Measurements from ENCODE around the gene OMP. TPM values are rescaled to one million over a fixed set of nuclear protein-coding genes. Genes with fewer than 3 reads are reported as not detected.
A peak's percentile ranks its signal among the peaks of the same experiment; 100 is the strongest.

The OMP gene
- total and polyA plus RNA-seq, 2 of the 4 experiments (the other 2 are of a cell fraction): 0.27 TPM; not detected in 1

GRCh38 chr11:77114089-77114463 is 11.4 kb downstream of the OMP start:
- Histone ChIP-seq H3K9ac (ENCODE audit: low read depth, low read length) (no peak overlapping the region), H3K27me3 (ENCODE audit: control insufficient read depth, insufficient read depth, low read length) (no peaks in the 10 kb centered on the region), H3K79me1 (ENCODE audit: low read depth in 1 of 2, low read length in 2 of 2) (0 out of 4 replicates have a peak, but pooled peaks cover 0 to 4% of the 10 kb centered on the region in 2 experiments), H4K20me1 (ENCODE audit: insufficient read depth, low read length) (no peaks in the 10 kb centered on the region; the same call in 1 of the 2 replicates), H4K5ac (ENCODE audit: low read depth, low read length) (no peak overlapping the region), H3K27ac (ENCODE audit: insufficient read depth, low read length) (no peak overlapping the region), H3K4me2 (ENCODE audit: low read depth, low read length) (no peak overlapping the region), H2AK5ac (ENCODE audit: low read depth, low read length) (no peak overlapping the region), H4K91ac (ENCODE audit: insufficient read depth, low read depth, low read length) (no peak overlapping the region), H2AK9ac (replicated peaks; ENCODE audit: low read depth, low read length, poor library complexity) (peak overlapping the region; percentile 5), H3K14ac (replicated peaks; ENCODE audit: low read depth, low read length) (no peak overlapping the region), H3K4me1 (ENCODE audit: control insufficient read depth, insufficient read depth, low read length) (peaks cover 5% of the 10 kb centered on the region), H2AFZ (replicated peaks; ENCODE audit: low read length, poor library complexity) (no peak overlapping the region), H3K56ac (ENCODE audit: extremely low read depth, insufficient read depth, low read length) (no peak overlapping the region), H2BK20ac (ENCODE audit: low read depth, low read length) (no peak overlapping the region), H2BK5ac (ENCODE audit: low read depth, low read length, poor library complexity, severe bottlenecking) (no peak overlapping the region), H4K8ac (ENCODE audit: low read depth in 2 of 2, low read length in 2 of 2) (no peak overlapping the region), H2BK120ac (ENCODE audit: low read depth, low read length) (no peak overlapping the region), H3K9me3 (ENCODE audit: control insufficient read depth, insufficient read depth, low read length) (no peaks in the 10 kb centered on the region), H3K9me1 (ENCODE audit: insufficient read depth, low read length) (peaks cover 3% of the 10 kb centered on the region; the same call in 1 of the 2 replicates), H3K36me3 (ENCODE audit: control insufficient read depth, insufficient read depth, low read length) (peaks cover 16% of the 10 kb centered on the region; the same call in 1 of the 2 replicates), H3K4ac (ENCODE audit: low read depth, low read length) (no peak overlapping the region), H2BK15ac (ENCODE audit: low read depth, low read length) (no peak overlapping the region), H3K23ac (ENCODE audit: low read depth, low read length) (no peak overlapping the region), H3K18ac (ENCODE audit: low read depth, low read length) (no peak overlapping the region), H3K4me3 (ENCODE audit: insufficient read depth, low read depth, low read length) (no peak overlapping the region)
- intact Hi-C loops (cut with micrococcal nuclease) (no loop called here), dilution Hi-C loops (cut with HindIII; ENCODE audit: low sequenced_read_pairs, unreplicated experiment) (no loop called here), in situ Hi-C loops (cut with MboI; ENCODE audit: low sequenced_read_pairs) (no loop called here)
- 76% methylated on average over 3 of the region's 13 CpGs; no CpG with 5 or more reads in 1 of the 2 experiments for WGBS, 2 experiments (ENCODE audit: extremely low coverage in 2 of 2, insufficient read length in 1 of 2)
- ChIA-PET CTCF (interaction anchor here (2.4 kb wide), 1 partner anchor 13 kb away, joined by 6 read pairs; no protein-coding TSS in a partner anchor), POLR2A (ENCODE audit: unreplicated experiment) (no interaction called here)
- ATAC-seq (ENCODE audit: low read depth) (no peak), DNase-seq (no peak)
- no TSS peak for BruUV-seq (replicated peaks)
- no peak for TF ChIP-seq CHD1 (IDR thresholded peaks at IDR 0.05; ENCODE audit: low read depth, low read length)

Data from IMR-90 (cell line).